ENCODE results near the gene FRS2.

The FRS2 gene

GRCh38 chr12:69509308-69509736, 39.1 kb downstream of the FRS2 start:
- TF ChIP-seq POLR2A (IDR thresholded peaks at IDR 0.05; ENCODE audit: low read depth, low read length) (no peak), TAF1 (IDR thresholded peaks at IDR 0.05; ENCODE audit: borderline replicate concordance, low read depth, low read length) (no peak), POLR2AphosphoS5 (IDR thresholded peaks at IDR 0.05; ENCODE audit: low read depth, low read length) (no peak)
- FAIRE-seq: no peak
- no peak for DNase-seq (ENCODE audit: insufficient read length)

- FAIRE-seq: no peak
- TF ChIP-seq POLR2AphosphoS5 (IDR thresholded peaks at IDR 0.05; ENCODE audit: low read depth, low read length) (no peak), POLR2A (IDR thresholded peaks at IDR 0.05; ENCODE audit: low read depth, low read length) (no peak), TAF1 (IDR thresholded peaks at IDR 0.05; ENCODE audit: borderline replicate concordance, low read depth, low read length) (no peak)
- no peak for DNase-seq (ENCODE audit: insufficient read length)
Measured at GRCh38 chr12:69509904-69510827, 40.0 kb downstream of the FRS2 start.

GRCh38 chr12:69511016-69511415, 40.8 kb downstream of the FRS2 start:
- no peak for DNase-seq (ENCODE audit: insufficient read length)
- TF ChIP-seq POLR2AphosphoS5 (IDR thresholded peaks at IDR 0.05; ENCODE audit: low read depth, low read length): no peak
- TF ChIP-seq TAF1 (IDR thresholded peaks at IDR 0.05; ENCODE audit: borderline replicate concordance, low read depth, low read length): no peak
- no peak for TF ChIP-seq POLR2A (IDR thresholded peaks at IDR 0.05; ENCODE audit: low read depth, low read length)
- no peak for FAIRE-seq

- DNase-seq (ENCODE audit: insufficient read length) (no peak), FAIRE-seq (no peak)
- no peak for TF ChIP-seq POLR2AphosphoS5 (IDR thresholded peaks at IDR 0.05; ENCODE audit: low read depth, low read length)
- TF ChIP-seq POLR2A (IDR thresholded peaks at IDR 0.05; ENCODE audit: low read depth, low read length): no peak
- TF ChIP-seq TAF1 (IDR thresholded peaks at IDR 0.05; ENCODE audit: borderline replicate concordance, low read depth, low read length): no peak
Measured at GRCh38 chr12:69511469-69512267, 41.5 kb downstream of the FRS2 start.

GRCh38 chr12:69512820-69513219, 42.6 kb downstream of the FRS2 start:
- DNase-seq (ENCODE audit: insufficient read length) (no peak), FAIRE-seq (no peak)
- TF ChIP-seq TAF1 (IDR thresholded peaks at IDR 0.05; ENCODE audit: borderline replicate concordance, low read depth, low read length): no peak
- no peak for TF ChIP-seq POLR2AphosphoS5 (IDR thresholded peaks at IDR 0.05; ENCODE audit: low read depth, low read length)
- TF ChIP-seq POLR2A (IDR thresholded peaks at IDR 0.05; ENCODE audit: low read depth, low read length): no peak

GRCh38 chr12:69513297-69513696, 43.1 kb downstream of the FRS2 start:
- FAIRE-seq (no peak), DNase-seq (ENCODE audit: insufficient read length) (no peak)
- TF ChIP-seq TAF1 (IDR thresholded peaks at IDR 0.05; ENCODE audit: borderline replicate concordance, low read depth, low read length): no peak
- TF ChIP-seq POLR2A (IDR thresholded peaks at IDR 0.05; ENCODE audit: low read depth, low read length): no peak
- no peak for TF ChIP-seq POLR2AphosphoS5 (IDR thresholded peaks at IDR 0.05; ENCODE audit: low read depth, low read length)

GRCh38 chr12:69514111-69514510, 43.9 kb downstream of the FRS2 start:
- TF ChIP-seq TAF1 (IDR thresholded peaks at IDR 0.05; ENCODE audit: borderline replicate concordance, low read depth, low read length) (no peak), POLR2A (IDR thresholded peaks at IDR 0.05; ENCODE audit: low read depth, low read length) (no peak), POLR2AphosphoS5 (IDR thresholded peaks at IDR 0.05; ENCODE audit: low read depth, low read length) (no peak)

GRCh38 chr12:69514845-69515244, 44.7 kb downstream of the FRS2 start:
- FAIRE-seq: no peak
- no peak for DNase-seq (ENCODE audit: insufficient read length)
- TF ChIP-seq POLR2A (IDR thresholded peaks at IDR 0.05; ENCODE audit: low read depth, low read length) (no peak), POLR2AphosphoS5 (IDR thresholded peaks at IDR 0.05; ENCODE audit: low read depth, low read length) (no peak), TAF1 (IDR thresholded peaks at IDR 0.05; ENCODE audit: borderline replicate concordance, low read depth, low read length) (no peak)

More at GRCh38 chr12:69514111-69514510, 43.9 kb downstream of the FRS2 start:
- FAIRE-seq: no peak
- no peak for DNase-seq (ENCODE audit: insufficient read length)

GRCh38 chr12:69515394-69515930, 45.3 kb downstream of the FRS2 start:
- TF ChIP-seq TAF1 (IDR thresholded peaks at IDR 0.05; ENCODE audit: borderline replicate concordance, low read depth, low read length) (no peak), POLR2A (IDR thresholded peaks at IDR 0.05; ENCODE audit: low read depth, low read length) (no peak), POLR2AphosphoS5 (IDR thresholded peaks at IDR 0.05; ENCODE audit: low read depth, low read length) (no peak)
- DNase-seq (ENCODE audit: insufficient read length) (no peak), FAIRE-seq (no peak)

GRCh38 chr12:69516950-69517349, 46.8 kb downstream of the FRS2 start:
- FAIRE-seq: no peak
- no peak for DNase-seq (ENCODE audit: insufficient read length)

GRCh38 chr12:69517406-69517805, 47.2 kb downstream of the FRS2 start:
- FAIRE-seq (no peak), DNase-seq (ENCODE audit: insufficient read length) (no peak)
- no peak for TF ChIP-seq POLR2AphosphoS5 (IDR thresholded peaks at IDR 0.05; ENCODE audit: low read depth, low read length)
- no peak for TF ChIP-seq POLR2A (IDR thresholded peaks at IDR 0.05; ENCODE audit: low read depth, low read length)
- no peak for TF ChIP-seq TAF1 (IDR thresholded peaks at IDR 0.05; ENCODE audit: borderline replicate concordance, low read depth, low read length)

More at GRCh38 chr12:69516950-69517349, 46.8 kb downstream of the FRS2 start:
- TF ChIP-seq POLR2AphosphoS5 (IDR thresholded peaks at IDR 0.05; ENCODE audit: low read depth, low read length) (no peak), TAF1 (IDR thresholded peaks at IDR 0.05; ENCODE audit: borderline replicate concordance, low read depth, low read length) (no peak), POLR2A (IDR thresholded peaks at IDR 0.05; ENCODE audit: low read depth, low read length) (no peak)

Measured in GM12892 (cell line).